GM13977 (cell line): ENCODE data around the gene TMEM132D.

Experiments used
- DNase-seq: peaks from one replicate; pipeline ENCODE4 v3.0.0; 2012; ENCODE audit warnings: low spot score
- in situ Hi-C: fragments of 300-500 bp; cut with MboI; formaldehyde crosslinking; loops from one replicate; pipeline ENCODE4 v1.12.0; 2022; ENCODE audit warnings: low sequenced_read_pairs, low pct_unique_long_range_greater_than_20kb, mixed read lengths, inconsistent platforms; ENCODE audit not compliant: unreplicated experiment
- TF ChIP-seq, protein P1 (sequence below): IDR thresholded peaks from 2 replicates; pipeline ENCODE4 v1.5.1; 2012; ENCODE audit warnings: mild to moderate bottlenecking, control low read depth; ENCODE audit not compliant: insufficient read depth; ENCODE audit errors: extremely low read depth, missing control alignments

The TMEM132D gene

DNA sequence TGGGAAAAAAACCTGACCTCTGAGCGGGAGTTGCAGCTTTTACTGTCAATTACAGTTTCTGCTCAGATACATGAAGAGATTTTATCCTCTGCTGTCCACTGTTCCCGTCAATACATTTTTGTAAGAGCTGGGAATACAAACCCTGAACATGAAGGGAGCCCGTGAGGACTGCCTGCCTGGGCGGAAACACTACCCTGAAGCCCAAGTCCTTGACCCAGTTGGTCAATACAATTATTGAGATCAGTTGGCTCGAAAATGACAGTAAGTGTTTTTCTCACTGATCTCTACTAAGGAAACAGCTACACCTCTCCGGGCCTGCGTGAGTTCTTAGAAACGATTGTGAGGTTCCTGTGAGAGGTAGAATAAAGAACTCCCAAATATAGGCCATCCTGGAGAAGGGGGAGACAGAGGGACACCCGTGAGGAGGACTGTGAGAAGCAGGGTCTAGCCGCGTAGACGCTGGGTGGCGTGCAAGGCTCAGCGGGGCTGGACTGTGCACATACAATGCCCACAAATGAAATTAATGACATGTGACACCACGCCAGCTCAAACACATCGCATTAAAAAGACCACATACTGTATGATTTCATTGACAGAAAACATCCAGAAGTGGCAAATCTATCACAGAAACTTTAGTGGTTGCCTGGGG is 509.5 kb downstream of the TMEM132D start:
- TF ChIP-seq, protein P1, sequence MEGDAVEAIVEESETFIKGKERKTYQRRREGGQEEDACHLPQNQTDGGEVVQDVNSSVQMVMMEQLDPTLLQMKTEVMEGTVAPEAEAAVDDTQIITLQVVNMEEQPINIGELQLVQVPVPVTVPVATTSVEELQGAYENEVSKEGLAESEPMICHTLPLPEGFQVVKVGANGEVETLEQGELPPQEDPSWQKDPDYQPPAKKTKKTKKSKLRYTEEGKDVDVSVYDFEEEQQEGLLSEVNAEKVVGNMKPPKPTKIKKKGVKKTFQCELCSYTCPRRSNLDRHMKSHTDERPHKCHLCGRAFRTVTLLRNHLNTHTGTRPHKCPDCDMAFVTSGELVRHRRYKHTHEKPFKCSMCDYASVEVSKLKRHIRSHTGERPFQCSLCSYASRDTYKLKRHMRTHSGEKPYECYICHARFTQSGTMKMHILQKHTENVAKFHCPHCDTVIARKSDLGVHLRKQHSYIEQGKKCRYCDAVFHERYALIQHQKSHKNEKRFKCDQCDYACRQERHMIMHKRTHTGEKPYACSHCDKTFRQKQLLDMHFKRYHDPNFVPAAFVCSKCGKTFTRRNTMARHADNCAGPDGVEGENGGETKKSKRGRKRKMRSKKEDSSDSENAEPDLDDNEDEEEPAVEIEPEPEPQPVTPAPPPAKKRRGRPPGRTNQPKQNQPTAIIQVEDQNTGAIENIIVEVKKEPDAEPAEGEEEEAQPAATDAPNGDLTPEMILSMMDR = no peak
- in situ Hi-C loops = no loop called here
- DNase-seq = no peak

DNA sequence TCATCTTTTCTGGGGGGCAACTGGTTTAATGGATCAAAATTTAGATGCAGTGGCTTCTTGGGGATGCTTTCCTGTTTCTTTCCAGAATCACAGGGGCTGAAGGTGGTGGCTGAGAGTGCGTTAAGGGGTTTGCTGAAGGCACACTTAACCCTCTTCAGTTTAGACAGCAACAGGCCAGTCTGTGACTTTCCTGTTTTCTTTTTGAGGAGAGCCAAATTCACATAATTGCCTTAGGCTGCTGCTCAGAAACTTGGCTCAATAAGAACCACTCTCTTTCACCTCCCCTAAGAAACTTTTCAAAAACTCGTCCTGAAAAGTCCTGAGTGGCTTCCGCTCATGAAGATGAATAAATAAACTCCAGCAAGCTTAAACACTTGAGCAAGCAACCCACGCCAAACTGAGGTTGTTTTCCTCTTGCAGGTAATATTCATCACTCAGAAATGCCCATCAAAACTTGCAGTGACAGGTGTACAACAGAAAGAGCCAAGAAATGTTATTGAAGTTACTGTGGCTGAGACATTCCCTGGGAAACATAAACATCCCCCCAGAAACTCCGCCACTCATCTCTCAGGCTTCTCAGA is 510.4 kb downstream of the TMEM132D start:
- no peak for DNase-seq
- in situ Hi-C loops = no loop called here
- TF ChIP-seq, protein P1 = no peak

DNA sequence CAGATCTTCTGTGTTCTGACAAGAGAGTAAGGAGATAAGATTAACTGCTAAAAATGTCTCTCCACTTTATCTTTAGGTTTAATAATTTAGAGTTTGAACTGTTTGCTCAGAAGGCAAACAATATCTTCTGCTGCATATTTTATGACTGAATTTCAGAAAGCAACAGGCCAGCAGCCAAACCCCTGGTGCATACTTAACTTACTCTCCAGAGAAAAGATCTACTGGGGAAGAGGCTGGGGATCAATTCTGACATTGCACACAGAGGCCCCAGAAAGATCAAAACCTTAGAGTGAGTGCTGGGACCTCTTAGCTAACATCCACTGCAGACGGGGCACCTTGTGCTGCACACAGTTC is 518.2 kb downstream of the TMEM132D start:
- no peak for DNase-seq
- TF ChIP-seq, protein P1 = no peak
- in situ Hi-C loops = no loop called here

DNA sequence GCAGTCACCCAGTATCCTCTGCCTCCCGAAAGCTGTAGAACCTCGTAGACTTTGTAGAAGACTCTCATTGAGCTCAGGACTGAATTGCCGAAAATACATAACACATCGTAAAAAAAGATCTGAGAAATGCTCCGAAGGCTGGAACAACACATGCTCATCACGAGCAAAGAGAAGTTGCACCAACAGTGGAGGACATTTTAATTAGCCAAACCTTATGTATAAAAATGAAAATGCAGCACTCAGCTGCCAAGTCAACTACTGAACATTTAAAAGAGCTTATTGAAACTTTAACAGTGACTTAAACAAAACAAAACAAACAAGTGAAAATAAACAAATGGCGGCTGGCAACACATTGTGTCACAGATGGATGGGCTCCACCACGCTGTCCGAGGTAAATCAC is 519.9 kb downstream of the TMEM132D start:
- in situ Hi-C loops = no loop called here
- no peak for DNase-seq
- TF ChIP-seq, protein P1 = no peak

DNA sequence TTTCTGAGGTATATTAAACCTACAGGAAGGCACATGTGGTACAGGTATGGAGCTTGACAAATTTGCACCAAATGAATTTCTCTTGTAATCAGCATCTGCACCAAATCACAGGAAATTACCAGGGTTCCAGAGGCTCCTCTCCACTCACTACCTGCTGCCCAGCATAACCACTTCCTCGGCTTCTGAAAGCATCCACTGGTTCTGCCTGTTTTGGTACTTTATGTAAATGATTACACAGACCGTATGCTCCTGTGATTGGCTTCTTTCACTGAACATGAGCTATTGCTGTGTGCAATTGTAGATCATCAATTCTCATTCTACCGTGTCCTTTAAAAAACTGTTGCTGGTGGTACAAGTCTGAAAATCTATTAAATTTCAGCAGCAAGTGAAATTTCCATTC is 522.1 kb downstream of the TMEM132D start:
- DNase-seq = no peak
- TF ChIP-seq, protein P1 = no peak
- in situ Hi-C loops = no loop called here

DNA sequence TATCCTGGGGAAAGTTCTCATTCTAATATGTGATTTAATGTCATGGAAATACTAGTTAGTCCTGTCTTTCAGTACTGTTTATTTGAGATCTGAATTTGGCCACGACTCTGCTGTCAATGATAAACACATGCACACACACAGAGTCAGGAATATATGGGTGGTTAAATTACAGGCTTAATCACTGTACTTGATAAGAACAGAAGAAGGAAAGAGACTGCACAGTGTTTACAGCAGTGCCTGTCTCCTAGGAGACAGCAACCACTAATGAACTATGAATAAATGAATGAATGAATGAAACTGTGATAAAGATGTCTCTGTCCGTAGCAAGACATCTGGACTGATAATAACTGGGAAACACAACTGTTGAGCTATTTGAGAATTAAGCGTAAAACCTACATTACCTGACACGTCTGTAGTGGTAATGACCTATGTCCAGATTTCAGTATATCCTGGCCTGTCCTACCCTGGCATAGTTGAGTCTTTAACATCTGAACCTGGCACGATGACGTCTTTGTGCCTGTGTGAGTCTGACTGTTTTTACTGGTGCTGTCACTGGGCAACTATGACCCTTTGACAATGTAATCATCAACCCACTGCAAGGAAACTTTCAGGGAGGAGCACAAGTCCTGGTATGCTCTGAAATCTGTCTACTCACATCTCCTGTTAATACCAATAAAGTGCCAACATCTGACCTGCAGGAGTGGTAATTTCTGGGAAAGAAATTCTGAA is 524.6 kb downstream of the TMEM132D start:
- TF ChIP-seq, protein P1 = no peak
- in situ Hi-C loops = no loop called here
- no peak for DNase-seq
